ENCODE measurements around the gene P2RY12. TPM values are rescaled to one million over a fixed set of nuclear protein-coding genes. Genes with fewer than 3 reads are reported as not detected.

Gene P2RY12
- total and polyA plus RNA-seq, 5 donors from 2014 or later, result 1.9 TPM; not detected in 4

GRCh38 chr3:151305775-151306151 is 78.8 kb downstream of the P2RY12 start:
- Mint-ChIP-seq H3K27me3 (peaks cover 16% of the 10 kb centered on the region), H3K27ac (peak overlapping the region in 1 of 3 donors; percentile 26), H3K36me3 (no peaks in the 10 kb centered on the region), H3K4me1 (peaks cover 0 to 3% (median 0%) of the 10 kb centered on the region in 4 donors), H3K4me3 (no peak overlapping the region), H3K9me3 (peaks cover 0 to 2% (median 0%) of the 10 kb centered on the region in 7 donors)
- Histone ChIP-seq H3K27me3 (ENCODE audit: control insufficient read depth, insufficient read depth, low read length) (peaks cover 3% of the 10 kb centered on the region), H3K36me3 (ENCODE audit: control insufficient read depth, insufficient read depth, low read length) (no peaks in the 10 kb centered on the region), H3K27ac (ENCODE audit: insufficient read depth, low read length, poor library complexity, severe bottlenecking) (no peak overlapping the region), H3K4me1 (ENCODE audit: control insufficient read depth, insufficient read depth, low read length, poor library complexity, severe bottlenecking) (no peaks in the 10 kb centered on the region), H3K9me3 (ENCODE audit: control insufficient read depth in 2 of 2, low read length in 2 of 2) (no peaks in the 10 kb centered on the region), H3K4me3 (ENCODE audit: low read depth, low read length) (no peak overlapping the region)
- DNase-seq (no peak), ATAC-seq (ENCODE audit: low read depth in 2 of 2) (no peak)

GRCh38 chr3:151305060-151305774 is 79.3 kb downstream of the P2RY12 start:
- Histone ChIP-seq H3K27me3 (ENCODE audit: control insufficient read depth, insufficient read depth, low read length) (peaks cover 3% of the 10 kb centered on the region), H3K27ac (ENCODE audit: insufficient read depth, low read length, poor library complexity, severe bottlenecking) (no peak overlapping the region), H3K36me3 (ENCODE audit: control insufficient read depth, insufficient read depth, low read length) (no peaks in the 10 kb centered on the region), H3K9me3 (ENCODE audit: control insufficient read depth in 2 of 2, low read length in 2 of 2) (no peaks in the 10 kb centered on the region), H3K4me1 (ENCODE audit: control insufficient read depth, insufficient read depth, low read length, poor library complexity, severe bottlenecking) (no peaks in the 10 kb centered on the region), H3K4me3 (ENCODE audit: low read depth, low read length) (no peak overlapping the region)
- H3K27me3 Mint-ChIP-seq, result peaks cover 16% of the 10 kb centered on the region
- H3K27ac Mint-ChIP-seq, result no peak overlapping the region
- DNase-seq, result peak in 1 of 3 donors; percentile 7
- peaks cover 0 to 2% (median 0%) of the 10 kb centered on the region in 7 donors for H3K9me3 Mint-ChIP-seq
- no peaks in the 10 kb centered on the region for H3K36me3 Mint-ChIP-seq
- no peak for ATAC-seq (ENCODE audit: low read depth in 2 of 2)
- H3K4me1 Mint-ChIP-seq, result peaks cover 0 to 3% (median 0%) of the 10 kb centered on the region in 4 donors
- H3K4me3 Mint-ChIP-seq, result no peak overlapping the region

DNA sequence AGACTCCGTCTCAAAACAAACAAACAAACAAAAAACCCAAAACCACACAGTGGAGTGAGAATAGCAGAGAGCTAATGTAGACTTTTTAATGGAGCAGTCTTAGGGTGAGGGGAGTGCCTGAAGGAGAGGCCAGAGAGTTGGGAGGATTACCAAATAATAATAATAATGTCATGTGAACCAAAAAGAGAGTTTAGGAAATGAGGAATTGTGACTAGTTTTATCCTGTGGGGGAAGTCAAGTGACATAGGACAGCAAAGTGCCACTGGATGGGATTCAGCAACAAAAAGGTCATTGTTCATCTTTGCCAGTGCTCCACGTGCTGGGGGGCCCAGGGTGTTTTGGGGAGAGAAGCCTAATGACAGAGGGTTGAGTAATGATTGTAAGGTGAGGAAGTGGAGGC is 80.8 kb downstream of the P2RY12 start:
- no peaks in the 10 kb centered on the region for H3K36me3 Mint-ChIP-seq
- Histone ChIP-seq H3K4me1 (ENCODE audit: control insufficient read depth, insufficient read depth, low read length, poor library complexity, severe bottlenecking) (no peaks in the 10 kb centered on the region), H3K9me3 (ENCODE audit: control insufficient read depth in 2 of 2, low read length in 2 of 2) (no peaks in the 10 kb centered on the region), H3K36me3 (ENCODE audit: control insufficient read depth, insufficient read depth, low read length) (no peaks in the 10 kb centered on the region), H3K27me3 (ENCODE audit: control insufficient read depth, insufficient read depth, low read length) (peaks cover 3% of the 10 kb centered on the region), H3K4me3 (ENCODE audit: low read depth, low read length) (no peak overlapping the region), H3K27ac (ENCODE audit: insufficient read depth, low read length, poor library complexity, severe bottlenecking) (no peak overlapping the region)
- no peak for ATAC-seq (ENCODE audit: low read depth in 2 of 2)
- H3K27ac Mint-ChIP-seq, result no peak overlapping the region
- peaks cover 16% of the 10 kb centered on the region for H3K27me3 Mint-ChIP-seq
- no peak overlapping the region for H3K4me3 Mint-ChIP-seq
- no peak for DNase-seq
- H3K4me1 Mint-ChIP-seq, result peaks cover 0 to 3% (median 0%) of the 10 kb centered on the region in 4 donors
- peaks cover 0 to 2% (median 0%) of the 10 kb centered on the region in 7 donors for H3K9me3 Mint-ChIP-seq

DNA sequence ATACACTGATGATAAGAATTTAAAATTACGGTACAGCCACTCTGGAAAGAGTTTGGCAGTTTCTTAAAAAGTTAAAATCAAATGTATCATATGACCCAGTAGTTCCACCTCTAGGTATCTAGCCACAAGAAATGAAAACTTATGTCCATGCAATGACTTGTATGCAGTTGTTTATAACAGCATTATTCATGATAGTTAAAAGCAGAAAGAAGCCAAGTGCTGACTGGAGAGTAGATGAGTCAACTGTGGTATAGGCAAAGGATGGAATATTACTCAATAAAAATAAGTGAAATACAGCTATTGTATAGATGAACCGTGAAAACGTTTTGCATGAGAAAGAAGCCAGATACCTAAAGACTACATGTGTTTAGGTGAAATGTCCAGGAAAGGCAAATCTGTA is 82.8 kb downstream of the P2RY12 start:
- H3K4me1 ChIP-seq (ENCODE audit: control insufficient read depth, insufficient read depth, low read length, poor library complexity, severe bottlenecking), result no peaks in the 10 kb centered on the region
- Mint-ChIP-seq H3K4me1 (peaks cover 0 to 3% (median 0%) of the 10 kb centered on the region in 4 donors), H3K9me3 (peaks cover 0 to 2% (median 0%) of the 10 kb centered on the region in 7 donors), H3K27me3 (peaks cover 16% of the 10 kb centered on the region), H3K4me3 (no peak overlapping the region), H3K36me3 (no peaks in the 10 kb centered on the region), H3K27ac (no peak overlapping the region)
- no peak overlapping the region for H3K27ac ChIP-seq (ENCODE audit: insufficient read depth, low read length, poor library complexity, severe bottlenecking)
- H3K36me3 ChIP-seq (ENCODE audit: control insufficient read depth, insufficient read depth, low read length), result no peaks in the 10 kb centered on the region
- ATAC-seq (ENCODE audit: low read depth in 2 of 2) (no peak), DNase-seq (no peak)
- no peak overlapping the region for H3K4me3 ChIP-seq (ENCODE audit: low read depth, low read length)
- peaks cover 6% of the 10 kb centered on the region for H3K27me3 ChIP-seq (ENCODE audit: control insufficient read depth, insufficient read depth, low read length)
- H3K9me3 ChIP-seq (ENCODE audit: control insufficient read depth in 2 of 2, low read length in 2 of 2), result no peaks in the 10 kb centered on the region

DNA sequence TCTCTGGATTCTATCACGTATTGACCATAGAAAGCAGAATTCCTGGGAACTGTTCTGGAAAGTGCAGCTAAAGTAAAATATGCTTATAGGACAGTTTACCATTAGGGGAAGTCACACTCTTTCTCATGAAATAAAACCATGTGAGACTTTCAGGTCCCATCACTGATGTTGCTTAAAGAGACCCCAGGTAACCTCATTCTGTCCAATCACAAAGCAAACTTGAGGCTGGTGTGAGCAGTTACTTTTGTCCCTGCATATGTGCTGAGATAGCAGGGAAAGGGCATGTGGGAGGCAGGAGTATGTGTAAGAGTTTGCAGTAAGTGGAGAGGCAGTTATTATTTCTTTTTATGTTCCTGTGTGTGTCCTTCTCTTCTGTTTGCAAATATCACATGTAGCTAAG is 84.0 kb downstream of the P2RY12 start:
- no peak for DNase-seq
- H3K36me3 ChIP-seq (ENCODE audit: control insufficient read depth, insufficient read depth, low read length), result no peaks in the 10 kb centered on the region
- H3K27ac Mint-ChIP-seq, result no peak overlapping the region
- H3K4me3 Mint-ChIP-seq, result no peak overlapping the region
- no peak overlapping the region for H3K4me3 ChIP-seq (ENCODE audit: low read depth, low read length)
- H3K27ac ChIP-seq (ENCODE audit: insufficient read depth, low read length, poor library complexity, severe bottlenecking), result no peak overlapping the region
- H3K9me3 ChIP-seq (ENCODE audit: control insufficient read depth in 2 of 2, low read length in 2 of 2), result no peaks in the 10 kb centered on the region
- H3K4me1 Mint-ChIP-seq, result peaks cover 0 to 3% (median 0%) of the 10 kb centered on the region in 4 donors
- H3K9me3 Mint-ChIP-seq, result peaks cover 0 to 2% (median 0%) of the 10 kb centered on the region in 7 donors
- ATAC-seq (ENCODE audit: low read depth in 2 of 2), result no peak
- H3K27me3 Mint-ChIP-seq, result peaks cover 16% of the 10 kb centered on the region
- no peaks in the 10 kb centered on the region for H3K4me1 ChIP-seq (ENCODE audit: control insufficient read depth, insufficient read depth, low read length, poor library complexity, severe bottlenecking)
- H3K36me3 Mint-ChIP-seq, result no peaks in the 10 kb centered on the region
- peaks cover 6% of the 10 kb centered on the region for H3K27me3 ChIP-seq (ENCODE audit: control insufficient read depth, insufficient read depth, low read length)

- no peaks in the 10 kb centered on the region for H3K36me3 ChIP-seq (ENCODE audit: control insufficient read depth, insufficient read depth, low read length)
- H3K27ac ChIP-seq (ENCODE audit: insufficient read depth, low read length, poor library complexity, severe bottlenecking), result no peak overlapping the region
- Mint-ChIP-seq H3K4me1 (no peaks in the 10 kb centered on the region), H3K27ac (no peak overlapping the region), H3K4me3 (no peak overlapping the region), H3K9me3 (peaks cover 0 to 2% (median 0%) of the 10 kb centered on the region in 7 donors), H3K27me3 (peaks cover 16% of the 10 kb centered on the region), H3K36me3 (no peaks in the 10 kb centered on the region)
- H3K27me3 ChIP-seq (ENCODE audit: control insufficient read depth, insufficient read depth, low read length), result peaks cover 11% of the 10 kb centered on the region
- no peaks in the 10 kb centered on the region for H3K9me3 ChIP-seq (ENCODE audit: control insufficient read depth in 2 of 2, low read length in 2 of 2)
- DNase-seq (no peak), ATAC-seq (ENCODE audit: low read depth in 2 of 2) (no peak)
- H3K4me1 ChIP-seq (ENCODE audit: control insufficient read depth, insufficient read depth, low read length, poor library complexity, severe bottlenecking), result no peaks in the 10 kb centered on the region
- no peak overlapping the region for H3K4me3 ChIP-seq (ENCODE audit: low read depth, low read length)
Observed at GRCh38 chr3:151299006-151299405, 85.5 kb downstream of the P2RY12 start.

DNA sequence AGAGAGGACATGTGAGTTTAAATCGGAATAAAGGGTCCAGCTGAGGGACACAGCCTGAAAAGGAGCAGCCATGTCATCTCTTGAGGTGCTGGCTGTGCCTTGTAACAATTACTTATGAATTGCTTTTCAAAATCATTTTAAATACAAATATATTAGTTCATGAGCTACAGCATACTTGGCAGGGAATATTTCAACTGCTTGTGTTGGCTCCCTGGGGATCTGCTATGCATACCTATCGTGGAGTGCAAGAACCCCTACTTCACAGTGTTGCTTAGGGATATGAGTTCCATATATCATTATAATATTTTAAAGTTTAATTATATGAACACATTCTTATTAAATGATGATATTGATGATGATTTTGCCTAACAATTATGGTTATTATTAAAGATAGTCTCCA is 87.1 kb downstream of the P2RY12 start:
- DNase-seq, result no peak
- no peaks in the 10 kb centered on the region for H3K4me1 ChIP-seq (ENCODE audit: control insufficient read depth, insufficient read depth, low read length, poor library complexity, severe bottlenecking)

GRCh38 chr3:151296226-151296625 is 88.3 kb downstream of the P2RY12 start:
- no peak overlapping the region for H3K27ac Mint-ChIP-seq
- ATAC-seq (ENCODE audit: low read depth in 2 of 2) (no peak), DNase-seq (no peak)
- H3K36me3 Mint-ChIP-seq, result no peaks in the 10 kb centered on the region
- H3K9me3 Mint-ChIP-seq, result no peaks in the 10 kb centered on the region
- no peaks in the 10 kb centered on the region for H3K36me3 ChIP-seq (ENCODE audit: control insufficient read depth, insufficient read depth, low read length)
- H3K4me3 Mint-ChIP-seq, result no peak overlapping the region
- no peaks in the 10 kb centered on the region for H3K9me3 ChIP-seq (ENCODE audit: control insufficient read depth in 2 of 2, low read length in 2 of 2)
- H3K27me3 Mint-ChIP-seq, result peaks cover 5% of the 10 kb centered on the region
- no peak overlapping the region for H3K27ac ChIP-seq (ENCODE audit: insufficient read depth, low read length, poor library complexity, severe bottlenecking)
- peaks cover 11% of the 10 kb centered on the region for H3K27me3 ChIP-seq (ENCODE audit: control insufficient read depth, insufficient read depth, low read length)
- H3K4me3 ChIP-seq (ENCODE audit: low read depth, low read length), result no peak overlapping the region
- H3K4me1 Mint-ChIP-seq, result no peaks in the 10 kb centered on the region
- no peaks in the 10 kb centered on the region for H3K4me1 ChIP-seq (ENCODE audit: control insufficient read depth, insufficient read depth, low read length, poor library complexity, severe bottlenecking)

More for the DNA sequence above, 87.1 kb downstream of the P2RY12 start:
- no peaks in the 10 kb centered on the region for H3K9me3 Mint-ChIP-seq
- Histone ChIP-seq H3K4me3 (ENCODE audit: low read depth, low read length) (no peak overlapping the region), H3K27me3 (ENCODE audit: control insufficient read depth, insufficient read depth, low read length) (peaks cover 9% of the 10 kb centered on the region), H3K9me3 (ENCODE audit: control insufficient read depth in 2 of 2, low read length in 2 of 2) (no peaks in the 10 kb centered on the region), H3K27ac (ENCODE audit: insufficient read depth, low read length, poor library complexity, severe bottlenecking) (no peak overlapping the region), H3K36me3 (ENCODE audit: control insufficient read depth, insufficient read depth, low read length) (no peaks in the 10 kb centered on the region)
- H3K27me3 Mint-ChIP-seq, result peaks cover under 1% of the 10 kb centered on the region
- no peaks in the 10 kb centered on the region for H3K4me1 Mint-ChIP-seq
- no peak overlapping the region for H3K27ac Mint-ChIP-seq
- H3K36me3 Mint-ChIP-seq, result no peaks in the 10 kb centered on the region
- no peak for ATAC-seq (ENCODE audit: low read depth in 2 of 2)
- no peak overlapping the region for H3K4me3 Mint-ChIP-seq
